ENCODE measurements around the gene F3.
"Not testable (repeated sequence)": the region's sequence is repeated elsewhere in the genome, so short reads cannot be mapped to it uniquely, and the experiment has no call there.

DNA sequence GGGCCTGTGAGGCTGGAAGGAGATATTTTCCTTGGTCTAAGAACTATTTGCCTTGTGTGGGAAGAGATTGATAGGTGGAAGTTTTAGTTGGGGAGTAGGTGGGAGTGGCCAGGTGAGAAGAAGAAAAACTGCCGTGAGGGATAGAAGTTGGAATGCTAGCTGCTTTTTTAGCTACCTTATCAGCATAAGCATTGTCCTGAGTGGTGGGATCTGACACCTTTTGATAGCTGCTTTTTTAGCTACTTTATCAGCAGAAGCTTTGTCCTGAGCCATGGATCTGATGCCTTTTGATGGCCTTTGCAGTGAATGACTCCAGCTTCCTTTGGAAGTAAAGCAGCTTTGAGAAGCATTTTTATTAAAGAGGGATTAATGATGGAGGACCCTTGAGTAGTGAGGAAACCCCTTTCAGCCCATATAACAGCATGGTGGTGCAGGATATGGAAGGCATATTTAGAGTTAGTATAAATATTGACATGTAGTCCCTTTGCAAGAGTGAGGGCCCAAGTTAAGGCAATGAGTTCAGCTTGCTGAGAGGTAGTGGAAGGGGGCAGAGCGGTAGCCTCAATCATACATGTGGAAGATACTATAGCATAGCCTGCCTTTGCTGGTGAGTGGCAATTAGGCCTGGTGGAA lies 26.5 kb upstream of the F3 start:
- not testable (repeated sequence) for TF ChIP-seq SMC3 (IDR thresholded peaks at IDR 0.05); CTCF (IDR thresholded peaks at IDR 0.05); FOSL2 (IDR thresholded peaks at IDR 0.05); FOSL2 (CRISPR knock-in tag; IDR thresholded peaks at IDR 0.05); CEBPB (IDR thresholded peaks at IDR 0.05); MAZ (IDR thresholded peaks at IDR 0.05; ENCODE audit: borderline replicate concordance, low read depth, low read length); TFCP2L1 (CRISPR knock-in tag; IDR thresholded peaks at IDR 0.05)
- TF ChIP-seq, protein P1, sequence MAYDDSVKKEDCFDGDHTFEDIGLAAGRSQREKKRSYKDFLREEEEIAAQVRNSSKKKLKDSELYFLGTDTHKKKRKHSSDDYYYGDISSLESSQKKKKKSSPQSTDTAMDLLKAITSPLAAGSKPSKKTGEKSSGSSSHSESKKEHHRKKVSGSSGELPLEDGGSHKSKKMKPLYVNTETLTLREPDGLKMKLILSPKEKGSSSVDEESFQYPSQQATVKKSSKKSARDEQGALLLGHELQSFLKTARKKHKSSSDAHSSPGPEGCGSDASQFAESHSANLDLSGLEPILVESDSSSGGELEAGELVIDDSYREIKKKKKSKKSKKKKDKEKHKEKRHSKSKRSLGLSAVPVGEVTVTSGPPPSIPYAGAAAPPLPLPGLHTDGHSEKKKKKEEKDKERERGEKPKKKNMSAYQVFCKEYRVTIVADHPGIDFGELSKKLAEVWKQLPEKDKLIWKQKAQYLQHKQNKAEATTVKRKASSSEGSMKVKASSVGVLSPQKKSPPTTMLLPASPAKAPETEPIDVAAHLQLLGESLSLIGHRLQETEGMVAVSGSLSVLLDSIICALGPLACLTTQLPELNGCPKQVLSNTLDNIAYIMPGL (CRISPR knock-in tag; IDR thresholded peaks at IDR 0.05; ENCODE audit: borderline replicate concordance) = not testable (repeated sequence)
